Measurements from ENCODE around the gene REM1.

The REM1 gene

GRCh38 chr20:31474097-31474436, 1.0 kb upstream of the REM1 start:
- no peak overlapping the region for H3K4me3 ChIP-seq (ENCODE audit: low read depth, low read length)
- no peak for DNase-seq (ENCODE audit: low read depth)
- TF ChIP-seq, protein P1, sequence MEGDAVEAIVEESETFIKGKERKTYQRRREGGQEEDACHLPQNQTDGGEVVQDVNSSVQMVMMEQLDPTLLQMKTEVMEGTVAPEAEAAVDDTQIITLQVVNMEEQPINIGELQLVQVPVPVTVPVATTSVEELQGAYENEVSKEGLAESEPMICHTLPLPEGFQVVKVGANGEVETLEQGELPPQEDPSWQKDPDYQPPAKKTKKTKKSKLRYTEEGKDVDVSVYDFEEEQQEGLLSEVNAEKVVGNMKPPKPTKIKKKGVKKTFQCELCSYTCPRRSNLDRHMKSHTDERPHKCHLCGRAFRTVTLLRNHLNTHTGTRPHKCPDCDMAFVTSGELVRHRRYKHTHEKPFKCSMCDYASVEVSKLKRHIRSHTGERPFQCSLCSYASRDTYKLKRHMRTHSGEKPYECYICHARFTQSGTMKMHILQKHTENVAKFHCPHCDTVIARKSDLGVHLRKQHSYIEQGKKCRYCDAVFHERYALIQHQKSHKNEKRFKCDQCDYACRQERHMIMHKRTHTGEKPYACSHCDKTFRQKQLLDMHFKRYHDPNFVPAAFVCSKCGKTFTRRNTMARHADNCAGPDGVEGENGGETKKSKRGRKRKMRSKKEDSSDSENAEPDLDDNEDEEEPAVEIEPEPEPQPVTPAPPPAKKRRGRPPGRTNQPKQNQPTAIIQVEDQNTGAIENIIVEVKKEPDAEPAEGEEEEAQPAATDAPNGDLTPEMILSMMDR (IDR thresholded peaks at IDR 0.05; ENCODE audit: control insufficient read depth, extremely low read depth, insufficient read depth) = no peak

DNA sequence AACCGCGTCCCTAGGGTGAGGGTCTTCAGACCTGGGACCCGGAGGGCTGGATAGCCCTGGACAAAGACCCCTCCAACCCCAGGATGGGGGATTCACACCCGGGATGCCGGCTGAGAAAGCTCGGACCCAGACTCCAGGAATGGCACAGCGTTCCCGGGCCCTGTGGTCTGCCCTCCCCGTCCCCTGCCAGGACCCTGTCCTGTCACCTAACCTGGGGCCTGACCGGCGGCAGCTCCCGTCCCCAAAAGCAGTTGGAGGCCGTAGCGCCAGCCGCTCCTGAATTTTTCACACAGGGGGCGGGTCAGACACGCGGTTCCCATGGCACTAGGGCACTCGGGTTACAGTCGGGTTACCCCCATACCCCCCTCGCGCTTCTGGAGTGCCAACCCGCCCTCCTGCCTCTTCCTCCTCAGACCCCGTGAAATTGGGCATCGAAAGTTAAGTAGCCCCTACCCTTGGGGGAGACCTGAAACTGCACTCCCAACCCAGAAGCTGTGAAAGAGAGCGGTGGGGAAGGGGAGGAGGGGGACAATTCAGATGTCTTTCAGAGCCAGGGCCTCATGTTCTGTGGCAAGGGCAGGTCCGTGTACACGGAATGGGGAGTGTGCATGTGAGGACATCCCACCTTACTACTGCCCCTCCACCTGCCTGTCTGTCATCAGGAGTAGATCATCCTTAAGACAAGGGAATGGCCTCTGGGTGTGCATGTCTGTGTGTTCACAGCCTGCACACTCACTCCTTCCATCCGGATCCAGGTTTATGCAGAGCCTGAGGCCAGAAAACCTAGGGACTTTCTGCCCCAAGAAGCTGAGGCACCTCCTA, 595 bp downstream of the REM1 start:
- TF ChIP-seq, protein P1 (IDR thresholded peaks at IDR 0.05; ENCODE audit: control insufficient read depth, extremely low read depth, insufficient read depth) = no peak
- H3K4me3 ChIP-seq (ENCODE audit: low read depth, low read length) = no peak overlapping the region
- DNase-seq (ENCODE audit: low read depth) = no peak

DNA sequence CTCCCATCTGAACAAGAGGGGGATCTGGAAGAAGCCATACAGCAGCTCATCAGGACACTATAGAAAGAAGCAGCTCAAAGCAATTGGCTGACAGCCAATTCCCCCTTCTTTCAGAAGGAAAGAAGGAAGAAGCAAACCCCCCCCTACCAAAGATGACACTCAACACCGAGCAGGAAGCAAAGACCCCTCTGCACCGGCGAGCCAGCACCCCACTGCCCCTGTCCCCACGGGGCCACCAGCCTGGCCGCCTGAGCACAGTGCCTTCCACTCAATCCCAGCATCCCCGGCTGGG, 1.2 kb downstream of the REM1 start:
- DNase-seq (ENCODE audit: low read depth) = no peak
- no peak overlapping the region for H3K4me3 ChIP-seq (ENCODE audit: low read depth, low read length)
- TF ChIP-seq, protein P1 (IDR thresholded peaks at IDR 0.05; ENCODE audit: control insufficient read depth, extremely low read depth, insufficient read depth) = no peak

DNA sequence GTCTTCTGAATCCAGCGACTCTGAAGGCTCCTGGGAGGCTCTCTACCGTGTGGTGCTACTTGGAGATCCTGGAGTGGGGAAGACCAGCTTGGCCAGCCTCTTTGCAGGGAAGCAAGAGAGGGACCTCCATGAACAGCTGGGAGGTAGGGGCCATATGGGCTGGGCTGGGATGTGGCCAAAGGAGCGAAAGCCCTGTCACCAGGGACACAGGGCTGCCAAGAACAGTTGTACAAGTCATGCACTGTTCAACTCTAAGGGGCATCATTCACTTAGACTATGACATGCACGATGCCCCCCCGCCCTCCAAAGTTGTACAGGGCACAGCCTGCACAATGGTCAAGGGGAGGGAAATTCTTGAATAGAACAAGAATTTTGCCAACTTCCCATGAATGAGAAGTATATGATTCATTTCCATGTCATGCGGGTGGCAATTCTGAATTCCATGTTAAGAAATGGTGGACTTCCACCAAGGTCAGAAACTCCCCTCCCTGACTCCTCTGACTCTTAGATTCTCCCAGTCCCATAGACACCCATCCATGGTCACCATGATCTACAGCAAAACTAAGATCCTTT, 1.6 kb downstream of the REM1 start:
- no peak overlapping the region for H3K4me3 ChIP-seq (ENCODE audit: low read depth, low read length)
- TF ChIP-seq, protein P1 (IDR thresholded peaks at IDR 0.05; ENCODE audit: control insufficient read depth, extremely low read depth, insufficient read depth) = no peak
- no peak for DNase-seq (ENCODE audit: low read depth)

DNA sequence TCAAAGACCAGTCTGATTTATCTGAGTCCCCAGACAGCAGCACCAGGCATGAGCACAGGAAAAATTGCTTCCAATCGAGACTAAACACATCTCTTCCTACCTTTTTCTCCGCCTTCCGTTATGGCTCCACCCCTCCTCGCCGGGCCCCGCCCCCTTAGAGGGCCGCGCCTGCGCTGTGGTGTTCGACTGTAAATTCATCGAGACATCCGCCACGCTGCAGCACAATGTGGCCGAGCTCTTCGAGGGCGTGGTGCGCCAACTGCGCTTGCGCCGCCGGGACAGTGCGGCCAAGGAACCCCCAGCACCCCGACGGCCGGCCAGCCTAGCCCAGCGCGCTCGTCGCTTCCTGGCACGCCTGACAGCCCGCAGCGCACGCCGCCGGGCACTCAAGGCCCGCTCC, 8.9 kb downstream of the REM1 start:
- no peak overlapping the region for H3K4me3 ChIP-seq (ENCODE audit: low read depth, low read length)
- TF ChIP-seq, protein P1 (IDR thresholded peaks at IDR 0.05; ENCODE audit: control insufficient read depth, extremely low read depth, insufficient read depth) = no peak

GRCh38 chr20:31485450-31486339, 10.6 kb downstream of the REM1 start:
- DNase-seq (ENCODE audit: low read depth) = no peak
- TF ChIP-seq, protein P1 (IDR thresholded peaks at IDR 0.05; ENCODE audit: control insufficient read depth, extremely low read depth, insufficient read depth) = no peak
- H3K4me3 ChIP-seq (ENCODE audit: low read depth, low read length) = no peak overlapping the region

More for the DNA sequence above, 8.9 kb downstream of the REM1 start:
- no peak for DNase-seq (ENCODE audit: low read depth)
